GM19193 (cell line): ENCODE results near the gene RCVRN.

Experiments used
- POLR2A ChIP-seq: IDR thresholded peaks from 4 replicates; pipeline ENCODE4 v1.6.1; 2011; ENCODE audit not compliant: insufficient read depth, insufficient read length; ENCODE audit errors: extremely low read depth

The RCVRN gene

DNA sequence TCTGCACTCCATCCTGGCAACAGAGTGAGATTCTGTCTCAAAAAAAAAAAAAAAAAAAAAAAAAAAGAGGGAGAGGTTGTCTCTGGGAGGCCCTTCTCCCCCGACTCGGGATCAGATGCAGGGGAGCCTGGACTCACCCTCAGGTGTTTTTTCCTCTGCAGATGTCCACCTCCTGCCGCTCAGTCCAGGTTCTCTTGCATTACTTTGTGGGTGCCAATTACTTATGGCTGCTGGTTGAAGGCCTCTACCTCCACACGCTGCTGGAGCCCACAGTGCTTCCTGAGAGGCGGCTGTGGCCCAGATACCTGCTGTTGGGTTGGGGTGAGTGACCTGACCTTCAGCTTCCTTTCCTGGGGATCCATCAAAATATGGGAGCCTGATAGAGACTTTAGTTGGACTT lies 45.3 kb downstream of the RCVRN start:
- no peak for TF ChIP-seq POLR2A

DNA sequence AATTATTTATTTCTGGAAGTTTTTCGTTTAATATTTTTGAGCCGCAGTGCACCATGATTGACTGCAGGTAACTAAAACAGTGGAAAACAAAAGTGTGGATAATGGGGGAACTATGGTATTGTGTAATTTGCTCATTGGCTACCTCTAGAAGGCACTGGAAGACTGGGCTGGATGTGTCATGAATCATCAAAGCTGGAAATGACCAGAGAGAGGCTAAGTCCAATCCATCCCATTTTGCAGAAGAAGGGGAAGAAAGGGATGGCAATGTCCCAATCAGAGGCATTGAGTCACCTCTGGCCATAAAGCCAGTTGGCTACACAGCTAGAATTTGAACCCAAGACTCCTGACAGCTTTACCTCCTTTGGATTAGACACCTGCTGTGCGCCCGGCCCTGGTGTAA lies 50.0 kb downstream of the RCVRN start:
- no peak for TF ChIP-seq POLR2A

DNA sequence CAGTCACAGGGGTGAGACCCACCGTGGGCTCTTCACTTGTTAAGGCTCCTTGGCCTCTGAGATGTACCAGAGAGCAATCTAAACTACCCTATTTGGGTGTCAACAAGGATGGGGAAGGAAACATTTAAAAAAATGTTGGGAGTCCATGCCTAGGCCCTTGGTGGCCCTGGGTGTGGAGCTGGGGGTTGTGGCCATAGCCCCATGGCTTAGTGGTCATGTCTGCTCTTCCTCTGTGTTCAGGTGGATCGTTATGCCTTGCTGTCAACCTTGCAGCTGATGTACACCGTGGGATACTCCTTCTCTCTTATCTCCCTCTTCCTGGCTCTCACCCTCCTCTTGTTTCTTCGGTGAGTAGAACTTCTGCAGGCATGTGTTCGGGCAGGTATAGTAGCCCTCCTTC lies 50.8 kb downstream of the RCVRN start:
- no peak for TF ChIP-seq POLR2A

DNA sequence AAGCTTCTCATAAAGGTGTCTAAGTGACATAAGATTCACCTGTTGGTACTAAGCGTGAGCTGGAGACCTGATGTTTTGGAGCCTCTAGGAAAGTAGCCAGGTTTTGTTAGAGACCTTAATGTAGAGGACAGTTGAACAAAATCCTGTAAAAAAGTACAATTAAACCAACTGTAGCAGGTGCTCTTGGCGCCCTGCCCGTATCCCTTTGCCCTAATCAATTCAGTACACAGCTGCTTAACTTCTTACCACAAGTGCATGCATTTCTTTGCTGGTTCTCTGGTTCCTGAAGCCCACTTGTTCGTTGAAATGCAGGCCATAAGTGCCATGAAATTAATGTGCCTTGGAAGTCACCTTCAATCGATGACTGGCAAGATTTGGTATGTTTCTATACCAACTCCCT lies 54.9 kb downstream of the RCVRN start:
- TF ChIP-seq POLR2A, result no peak
